HEK293T (cell line): ENCODE results near the gene SCARB1.

Experiments
- CTCF ChIA-PET: fragments of 350-600 bp; formaldehyde crosslinking; extraction: SDS; loops from one replicate; lab custom pipeline; 2021; ENCODE audit warnings: antibody characterized with exemption, inconsistent platforms; lab: Yijun Ruan, JAX
- POLR2A ChIA-PET: fragments of 350-600 bp; formaldehyde crosslinking; extraction: SDS; loops from one replicate; lab custom pipeline; 2020; ENCODE audit warnings: antibody characterized with exemption, inconsistent platforms; lab: Yijun Ruan, JAX
- DNase-seq: peaks from one replicate; pipeline ENCODE4 v3.0.0; 2012; ENCODE audit warnings: mixed read lengths; ENCODE audit errors: extremely low spot score
- ARNT ChIP-seq: fragments of 450-650 bp; IDR thresholded peaks from 2 replicates; pipeline ENCODE4 v1.6.1; 2017; ENCODE audit warnings: mild to moderate bottlenecking
- BHLHE40 ChIP-seq: fragments of 450-650 bp; IDR thresholded peaks from 2 replicates; pipeline ENCODE4 v1.6.1; 2016; ENCODE audit warnings: mild to moderate bottlenecking, moderate library complexity, borderline replicate concordance
- CTBP1 ChIP-seq: fragments of 450-650 bp; IDR thresholded peaks from 2 replicates; pipeline ENCODE4 v1.6.1; 2016; ENCODE audit warnings: borderline replicate concordance
- ELF4 ChIP-seq: fragments of 450-650 bp; IDR thresholded peaks from 2 replicates; pipeline ENCODE4 v1.6.1; 2017; ENCODE audit warnings: antibody characterized with exemption
- FOXA1 ChIP-seq: fragments of 450-650 bp; IDR thresholded peaks from 2 replicates; pipeline ENCODE4 v1.6.1; 2016; ENCODE audit warnings: mild to moderate bottlenecking
- FOXK2 ChIP-seq: fragments of 450-650 bp; IDR thresholded peaks from 2 replicates; pipeline ENCODE4 v1.6.1; 2016; ENCODE audit warnings: mild to moderate bottlenecking
- FOXM1 ChIP-seq: fragments of 450-650 bp; IDR thresholded peaks from 2 replicates; pipeline ENCODE4 v1.6.1; 2017; ENCODE audit warnings: mild to moderate bottlenecking, borderline replicate concordance
- HDGF ChIP-seq: fragments of 450-650 bp; IDR thresholded peaks from 2 replicates; pipeline ENCODE4 v1.6.1; 2017; ENCODE audit warnings: antibody characterized with exemption, borderline replicate concordance
- L3MBTL2 ChIP-seq: fragments of 450-650 bp; conservative IDR thresholded peaks from 2 replicates; pipeline ENCODE4 v1.6.1; 2016; ENCODE audit warnings: mild to moderate bottlenecking
- LEF1 ChIP-seq: fragments of 450-650 bp; IDR thresholded peaks from 2 replicates; pipeline ENCODE4 v1.6.1; 2017; ENCODE audit warnings: mild to moderate bottlenecking, borderline replicate concordance
- NFRKB ChIP-seq: fragments of 450-650 bp; IDR thresholded peaks from 2 replicates; pipeline ENCODE4 v1.6.1; 2016; ENCODE audit warnings: mild to moderate bottlenecking, moderate library complexity
- PKNOX1 ChIP-seq: fragments of 450-650 bp; IDR thresholded peaks from 2 replicates; pipeline ENCODE4 v1.6.1; 2016
- SP1 ChIP-seq: fragments of 450-650 bp; IDR thresholded peaks from 2 replicates; pipeline ENCODE4 v1.6.1; 2017
- SUZ12 ChIP-seq: fragments of 450-650 bp; IDR thresholded peaks from 2 replicates; pipeline ENCODE4 v1.6.1; 2016; ENCODE audit warnings: mild to moderate bottlenecking
- TARDBP ChIP-seq: fragments of 450-650 bp; IDR thresholded peaks from 2 replicates; pipeline ENCODE4 v1.6.1; 2016
- ZNF384 ChIP-seq: fragments of 450-650 bp; IDR thresholded peaks from 2 replicates; pipeline ENCODE4 v1.6.1; 2016

Gene SCARB1

GRCh38 chr12:124761871-124762270 lies 101.8 kb downstream of the SCARB1 start:
- no peak for DNase-seq
- POLR2A ChIA-PET: interaction anchor here (0.9 to 1.2 kb wide), 2 partner anchors 13 to 27 kb away, joined by 3 read pairs; no protein-coding TSS in a partner anchor
- CTCF ChIA-PET: interaction anchor here (0.7 to 1.5 kb wide), 4 partner anchors 10 to 177 kb away, joined by 3 to 5 read pairs (median 4); no protein-coding TSS in a partner anchor
- TF ChIP-seq ZNF384 (no peak), FOXA1 (no peak), FOXM1 (no peak), PKNOX1 (no peak)

GRCh38 chr12:124761056-124761455 lies 102.6 kb downstream of the SCARB1 start:
- TF ChIP-seq L3MBTL2 (no peak), SP1 (no peak), CTBP1 (no peak), HDGF (no peak), NFRKB (no peak), BHLHE40 (no peak), SUZ12 (no peak), PKNOX1 (no peak), FOXA1 (no peak), ELF4 (no peak), ZNF384 (no peak)
- ChIA-PET POLR2A (interaction anchor here (0.9 kb wide), 1 partner anchor 27 kb away, joined by 3 read pairs; no protein-coding TSS in a partner anchor), CTCF (interaction anchor here (0.7 to 1.2 kb wide), 2 partner anchors 10 to 14 kb away, joined by 3 to 5 read pairs; no protein-coding TSS in a partner anchor)
- DNase-seq: no peak

GRCh38 chr12:124760560-124760959 lies 103.1 kb downstream of the SCARB1 start:
- CTCF ChIA-PET: interaction anchor here (0.6 kb wide), 1 partner anchor 414 kb away, joined by 4 read pairs; no protein-coding TSS in a partner anchor
- POLR2A ChIA-PET: no interaction called here
- DNase-seq: no peak
- no peak for TF ChIP-seq FOXK2
- TF ChIP-seq FOXM1: no peak
- no peak for TF ChIP-seq SUZ12
- no peak for TF ChIP-seq HDGF
- TF ChIP-seq ELF4: no peak
- TF ChIP-seq SP1: no peak
- no peak for TF ChIP-seq TARDBP
- TF ChIP-seq L3MBTL2: no peak
- TF ChIP-seq CTBP1: no peak
- no peak for TF ChIP-seq NFRKB
- no peak for TF ChIP-seq ZNF384
- no peak for TF ChIP-seq BHLHE40
- TF ChIP-seq PKNOX1: no peak
- no peak for TF ChIP-seq LEF1
- TF ChIP-seq FOXA1: no peak
- TF ChIP-seq ARNT: no peak

GRCh38 chr12:124759841-124760503 lies 103.7 kb downstream of the SCARB1 start:
- DNase-seq: no peak
- ChIA-PET CTCF (interaction anchor here (0.6 kb wide), 1 partner anchor 413 kb away, joined by 4 read pairs; no protein-coding TSS in a partner anchor), POLR2A (no interaction called here)
- TF ChIP-seq PKNOX1 (no peak), NFRKB (no peak), SP1 (no peak), FOXA1 (no peak), BHLHE40 (no peak), SUZ12 (no peak), ELF4 (no peak), ARNT (no peak), LEF1 (no peak), TARDBP (no peak), ZNF384 (no peak), L3MBTL2 (no peak), FOXK2 (no peak), HDGF (no peak)

GRCh38 chr12:124758266-124759220 lies 105.1 kb downstream of the SCARB1 start:
- no peak for TF ChIP-seq FOXA1
- no peak for TF ChIP-seq NFRKB
- no peak for TF ChIP-seq TARDBP
- TF ChIP-seq FOXM1: no peak
- TF ChIP-seq LEF1: no peak
- no peak for TF ChIP-seq ARNT
- no peak for TF ChIP-seq ELF4
- TF ChIP-seq SP1: no peak
- no peak for TF ChIP-seq PKNOX1
- no peak for TF ChIP-seq FOXK2
- no peak for TF ChIP-seq ZNF384
- no peak for TF ChIP-seq BHLHE40
- no peak for TF ChIP-seq SUZ12
- TF ChIP-seq CTBP1: no peak
- TF ChIP-seq L3MBTL2: no peak
- TF ChIP-seq HDGF: no peak
- DNase-seq: no peak
- POLR2A ChIA-PET: no interaction called here
- CTCF ChIA-PET: no interaction called here
